K562 (cell line): ENCODE measurements around the gene HYAL3. TPM values are rescaled to one million over a fixed set of nuclear protein-coding genes. Genes with fewer than 3 reads are reported as not detected.
A peak's percentile ranks its signal among the peaks of the same experiment; 100 is the strongest.

Source experiments
- ELF2 ChIP-seq: fragments of 250-450 bp; sonication (Bioruptor Pico); IDR thresholded peaks from 2 replicates; pipeline ENCODE4 v1.5.0; 2021; ENCODE audit warnings: mild to moderate bottlenecking
- NCOA4 ChIP-seq: fragments of 450-650 bp; IDR thresholded peaks from 2 replicates; pipeline ENCODE4 v1.6.1; 2018; ENCODE audit warnings: mild to moderate bottlenecking; ENCODE audit not compliant: partially characterized antibody
- PHF21A ChIP-seq: fragments of 450-650 bp; IDR thresholded peaks from 2 replicates; pipeline ENCODE4 v1.6.1; 2017; ENCODE audit warnings: low read depth, borderline replicate concordance
- RAD21 ChIP-seq, 2 experiments: fragments of 250-450 bp in 1 of 2; fragments of 450-650 bp in 1 of 2; sonication (Bioruptor Pico) in 1 of 2; formaldehyde crosslinking in 1 of 2; IDR thresholded peaks in 1 of 2; conservative IDR thresholded peaks in 1 of 2; 2 replicates each; pipeline versions ENCODE4 v1.4.0 to v1.8.0; 2020 to 2022; ENCODE audit warnings: mild to moderate bottlenecking in 2 of 2, moderate library complexity in 1 of 2
- SIN3B ChIP-seq: fragments of 450-650 bp; IDR thresholded peaks from 2 replicates; pipeline ENCODE4 v1.6.1; 2017; ENCODE audit warnings: low read depth, mild to moderate bottlenecking, moderate library complexity
- SMAD4 ChIP-seq: fragments of 250-450 bp; sonication (Bioruptor Pico); conservative IDR thresholded peaks from 2 replicates; pipeline ENCODE4 v1.8.0; 2021; ENCODE audit warnings: inconsistent platforms, mild to moderate bottlenecking, moderate library complexity
- SMC3 ChIP-seq: conservative IDR thresholded peaks from 2 replicates; pipeline ENCODE4 v1.6.1; 2011; ENCODE audit warnings: low read depth, low read length, improper control_type of control experiment; ENCODE audit not compliant: insufficient read depth
- SPI1 ChIP-seq: IDR thresholded peaks from 2 replicates; pipeline ENCODE4 v1.6.1; 2011; ENCODE audit warnings: low read depth, low read length, control low read depth, borderline replicate concordance
- U2AF1 ChIP-seq: fragments of 200-400 bp; formaldehyde crosslinking; optimal IDR thresholded peaks from 2 replicates; pipeline ENCODE3; 2017; ENCODE audit warnings: mild to moderate bottlenecking, low read depth, low read length, moderate library complexity
- ZBTB11 ChIP-seq, 3 experiments: fragments of 200-800 bp in 1 of 3; fragments of 250-450 bp in 1 of 3; fragments of 450-650 bp in 1 of 3; sonication (Bioruptor Pico) in 1 of 3; sonication (Bioruptor generic) in 1 of 3; formaldehyde crosslinking in 1 of 3; IDR thresholded peaks; 2 replicates each; pipeline versions ENCODE4 v1.6.1 to v1.8.0; 2016 to 2022; ENCODE audit warnings: mild to moderate bottlenecking in 2 of 3, missing genetic modification characterization in 2 of 3, missing compliant biosample characterization in 1 of 3, moderate library complexity in 1 of 3
- ZNF407 ChIP-seq: fragments of 450-650 bp; IDR thresholded peaks from 2 replicates; pipeline ENCODE4 v1.6.1; 2016; ENCODE audit warnings: low read depth
- polyA plus RNA-seq, 8 experiments: library from polyadenylated mRNA; depleted of rRNA in 4 of 8; stranded (reverse) in 5 of 8; unstranded in 3 of 8; fragments of >200 nt; fragmentation: Nextera tagmentation in 2 of 8; fragmentation: Illumina TruSeq in 1 of 8; extraction: Ambion mirVana in 2 of 8; extraction: Trizol in 1 of 8; gene quantifications; 2 replicates each; pipeline versions ENCODE4 v1.2.1 to v1.2.3, GENCODE V29; 2011 to 2014; ENCODE audit warnings: inconsistent platforms in 1 of 8, missing spikeins in 1 of 8
- total RNA-seq, 7 experiments: library from RNA; depleted of rRNA in 6 of 7; stranded (reverse); fragments of >200 nt in 6 of 7; fragmentation: Illumina TruSeq in 2 of 7; extraction: Trizol in 2 of 7; gene quantifications; 2 replicates each; pipeline versions ENCODE4 v1.2.1 to v1.2.3, GENCODE V29; 2011 to 2021; ENCODE audit warnings: low replicate concordance in 1 of 7
- TF ChIP-seq, protein P1 (sequence below), 2 experiments: fragments of 200-800 bp in 1 of 2; sonication (Bioruptor generic) in 1 of 2; sonication (generic) in 1 of 2; formaldehyde crosslinking in 1 of 2; IDR thresholded peaks in 1 of 2; conservative IDR thresholded peaks in 1 of 2; 2 replicates each; pipeline versions ENCODE4 v1.5.0 to v1.6.1; 2016 to 2020; ENCODE audit warnings: missing compliant biosample characterization in 1 of 2, missing genetic modification characterization in 1 of 2, missing genetic modification reagents in 1 of 2

Gene HYAL3
- total and polyA plus RNA-seq, 9 of the 15 experiments (the other 6 are each of a cell fraction or from before 2014, with no cell fraction given) = 0.38 to 9.1 (median 6.8) TPM

DNA sequence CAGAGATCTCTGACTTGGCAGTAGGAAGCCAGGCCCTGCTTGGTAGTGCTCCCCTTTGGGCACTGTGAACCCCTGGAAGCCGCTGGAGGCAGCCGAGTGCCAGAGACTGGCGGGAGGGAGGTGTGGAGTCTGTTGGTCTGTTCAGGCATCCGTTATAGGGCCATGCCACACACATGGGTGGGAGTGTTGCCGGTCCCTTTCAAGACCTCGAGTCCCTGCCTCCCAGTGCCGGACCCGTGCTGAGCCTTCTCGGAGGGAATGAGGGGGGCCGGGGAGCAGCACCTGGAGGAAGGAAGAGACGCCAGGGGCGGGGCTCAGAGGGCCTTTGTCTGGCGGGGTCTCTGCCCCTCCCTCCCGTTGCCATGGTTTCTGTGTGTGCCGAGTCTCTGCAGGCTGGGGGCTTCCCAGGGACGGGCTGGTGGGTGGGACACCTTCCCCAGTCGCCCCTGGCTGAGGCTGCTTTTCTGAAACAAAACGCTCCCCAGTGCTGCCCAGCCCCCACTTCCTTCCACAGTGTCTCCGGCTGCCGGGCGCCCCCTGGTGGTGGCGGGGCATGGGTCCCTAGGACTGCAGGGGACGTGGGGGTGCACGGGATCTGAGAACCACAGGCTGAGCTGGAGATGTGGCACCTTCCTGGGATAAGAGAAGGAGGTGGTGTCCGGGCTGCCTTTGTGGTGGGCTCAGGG lies 53.2 kb downstream of the HYAL3 start (continued):
- TF ChIP-seq SMC3 (peak; percentile 87), SIN3B (0 out of 2 replicates have a peak, but pooled peaks have one; percentile 10), ELF2 (CRISPR knock-in tag) (0 out of 2 replicates have a peak, but pooled peaks have one; percentile 20), SMAD4 (CRISPR knock-in tag) (0 out of 2 replicates have a peak, but pooled peaks have one; percentile 50), U2AF1 (no peak), ZBTB11 (CRISPR knock-in tag; IDR thresholded peaks at IDR 0.05) (peak in 1 of 3 experiments; percentile 74; a peak in 2 of 6 replicates), RAD21 (CRISPR knock-in tag; conservative IDR thresholded peaks at IDR 0.05 in 1 of 2, IDR thresholded peaks at IDR 0.05 in 1 of 2) (peak; percentile 89 to 90), NCOA4 (no peak), PHF21A (0 out of 2 replicates have a peak, but pooled peaks have one; percentile 12), SPI1 (peak; percentile 79), ZNF407 (peak; percentile 60)
- TF ChIP-seq, protein P1, sequence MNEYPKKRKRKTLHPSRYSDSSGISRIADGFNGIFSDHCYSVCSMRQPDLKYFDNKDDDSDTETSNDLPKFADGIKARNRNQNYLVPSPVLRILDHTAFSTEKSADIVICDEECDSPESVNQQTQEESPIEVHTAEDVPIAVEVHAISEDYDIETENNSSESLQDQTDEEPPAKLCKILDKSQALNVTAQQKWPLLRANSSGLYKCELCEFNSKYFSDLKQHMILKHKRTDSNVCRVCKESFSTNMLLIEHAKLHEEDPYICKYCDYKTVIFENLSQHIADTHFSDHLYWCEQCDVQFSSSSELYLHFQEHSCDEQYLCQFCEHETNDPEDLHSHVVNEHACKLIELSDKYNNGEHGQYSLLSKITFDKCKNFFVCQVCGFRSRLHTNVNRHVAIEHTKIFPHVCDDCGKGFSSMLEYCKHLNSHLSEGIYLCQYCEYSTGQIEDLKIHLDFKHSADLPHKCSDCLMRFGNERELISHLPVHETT (CRISPR knock-in tag; conservative IDR thresholded peaks at IDR 0.05 in 1 of 2, IDR thresholded peaks at IDR 0.05 in 1 of 2) = peak in 1 of 2 experiments; percentile 41; a peak in 1 of 4 replicates
